SK-N-SH treated with all-trans-retinoic acid at 6 μM for 48 hours (cell line): ENCODE measurements around the gene SSBP2.
"Not testable (repeated sequence)": the region's sequence is repeated elsewhere in the genome, so short reads cannot be mapped to it uniquely, and the experiment has no call there.

ENCODE experiments used
- ATAC-seq: fragments of 200-7000 bp; cut with Tn5 transposase; 3 replicates; pipeline ENCODE4 v1.9.1; 2020; ENCODE audit warnings: mild to moderate bottlenecking, moderate library complexity
- ARNTL ChIP-seq: fragments of 450-650 bp; formaldehyde crosslinking; IDR thresholded peaks from 2 replicates; pipeline ENCODE4 v1.5.0; 2020; ENCODE audit warnings: low read depth, mild to moderate bottlenecking, moderate library complexity, borderline replicate concordance
- BACH2 ChIP-seq: fragments of 250-450 bp; sonication (Bioruptor Pico); IDR thresholded peaks from 2 replicates; pipeline ENCODE4 v1.9.0; 2021; ENCODE audit warnings: mild to moderate bottlenecking, borderline replicate concordance
- CREB5 ChIP-seq: fragments of 250-450 bp; sonication (Bioruptor Pico); IDR thresholded peaks from 2 replicates; pipeline ENCODE4 v1.5.1; 2020; ENCODE audit warnings: low read depth, mild to moderate bottlenecking, moderate library complexity
- CSDC2 ChIP-seq: fragments of 250-450 bp; sonication (Bioruptor Pico); IDR thresholded peaks from 2 replicates; pipeline ENCODE4 v1.5.0; 2020; ENCODE audit warnings: mild to moderate bottlenecking, moderate library complexity
- CSRNP3 ChIP-seq: fragments of 250-450 bp; sonication (Bioruptor Pico); IDR thresholded peaks from 2 replicates; pipeline ENCODE4 v1.5.1; 2021; ENCODE audit warnings: mild to moderate bottlenecking, moderate library complexity
- ESRRG ChIP-seq: fragments of 250-450 bp; sonication (Bioruptor Pico); IDR thresholded peaks from 2 replicates; pipeline ENCODE4 v1.6.1; 2021; ENCODE audit warnings: mild to moderate bottlenecking
- GLIS3 ChIP-seq: fragments of 250-450 bp; sonication (Bioruptor Pico); IDR thresholded peaks from 2 replicates; pipeline ENCODE4 v1.5.0; 2020; ENCODE audit warnings: mild to moderate bottlenecking, moderate library complexity
- ISL1 ChIP-seq: fragments of 250-450 bp; sonication (Bioruptor Pico); IDR thresholded peaks from 2 replicates; pipeline ENCODE4 v2.1.2; 2022; ENCODE audit warnings: mild to moderate bottlenecking, moderate library complexity
- OSR1 ChIP-seq: fragments of 250-450 bp; sonication (Bioruptor Pico); IDR thresholded peaks from 2 replicates; pipeline ENCODE4 v1.8.0; 2022; ENCODE audit warnings: moderate library complexity, mild to moderate bottlenecking, inconsistent platforms
- PATZ1 ChIP-seq: fragments of 250-450 bp; sonication (Bioruptor Pico); IDR thresholded peaks from 2 replicates; pipeline ENCODE4 v1.8.0; 2020; ENCODE audit warnings: mild to moderate bottlenecking, moderate library complexity, borderline replicate concordance
- POU6F1 ChIP-seq: fragments of 250-450 bp; sonication (Bioruptor Pico); IDR thresholded peaks from 2 replicates; pipeline ENCODE4 v1.8.0; 2021; ENCODE audit warnings: low read depth, mild to moderate bottlenecking, moderate library complexity, borderline replicate concordance
- PPARA ChIP-seq: fragments of 250-450 bp; sonication (Bioruptor Pico); IDR thresholded peaks from 2 replicates; pipeline ENCODE4 v1.5.0; 2020; ENCODE audit warnings: mild to moderate bottlenecking, borderline replicate concordance
- RARB ChIP-seq: fragments of 250-450 bp; sonication (Bioruptor Pico); IDR thresholded peaks from 2 replicates; pipeline ENCODE4 v1.8.0; 2021; ENCODE audit warnings: mild to moderate bottlenecking, moderate library complexity
- SNAI2 ChIP-seq: fragments of 250-450 bp; sonication (Bioruptor Pico); IDR thresholded peaks from 2 replicates; pipeline ENCODE4 v1.5.0; 2020; ENCODE audit warnings: mild to moderate bottlenecking, moderate library complexity
- TCF4 ChIP-seq: fragments of 250-450 bp; sonication (Bioruptor Pico); IDR thresholded peaks from 2 replicates; pipeline ENCODE4 v1.8.0; 2021; ENCODE audit warnings: mild to moderate bottlenecking, moderate library complexity, borderline replicate concordance
- ZFP30 ChIP-seq: fragments of 450-650 bp; formaldehyde crosslinking; IDR thresholded peaks from 2 replicates; pipeline ENCODE4 v1.5.0; 2022; ENCODE audit warnings: mild to moderate bottlenecking, moderate library complexity
- ZNF565 ChIP-seq: fragments of 450-650 bp; formaldehyde crosslinking; conservative IDR thresholded peaks from 2 replicates; pipeline ENCODE4 v1.5.0; 2020; ENCODE audit warnings: low read depth, mild to moderate bottlenecking, moderate library complexity
- ZNF70 ChIP-seq: fragments of 450-650 bp; formaldehyde crosslinking; IDR thresholded peaks from 2 replicates; pipeline ENCODE4 v1.5.0; 2020; ENCODE audit warnings: mild to moderate bottlenecking, moderate library complexity
- ZNF8 ChIP-seq: fragments of 450-650 bp; formaldehyde crosslinking; IDR thresholded peaks from 2 replicates; pipeline ENCODE4 v1.5.0; 2020; ENCODE audit warnings: mild to moderate bottlenecking, moderate library complexity

The SSBP2 gene

GRCh38 chr5:81506378-81506777, 244.5 kb downstream of the SSBP2 start (continued):
- TF ChIP-seq PATZ1 (CRISPR knock-in tag) (no peak), TCF4 (CRISPR knock-in tag) (no peak)

- TF ChIP-seq ZNF565 (CRISPR knock-in tag) (no peak), ZFP30 (CRISPR knock-in tag) (no peak), BACH2 (CRISPR knock-in tag) (no peak), CSRNP3 (CRISPR knock-in tag) (no peak), RARB (CRISPR knock-in tag) (no peak), CSDC2 (CRISPR knock-in tag) (no peak), CREB5 (CRISPR knock-in tag) (no peak)
- ATAC-seq = no peak
These were observed 245.2 kb downstream of the SSBP2 start for GRCh38 chr5:81505672-81506071.

- not testable (repeated sequence) for ATAC-seq
- peak; percentile 63; the same call in 1 of the 2 replicates for TF ChIP-seq ZNF8 (CRISPR knock-in tag)
These were observed 247.3 kb downstream of the SSBP2 start for GRCh38 chr5:81503602-81504001.

GRCh38 chr5:81495286-81495685, 255.6 kb downstream of the SSBP2 start:
- TF ChIP-seq ISL1 (CRISPR knock-in tag) (no peak), ARNTL (CRISPR knock-in tag) (no peak), ESRRG (CRISPR knock-in tag) (no peak), ZNF70 (CRISPR knock-in tag) (no peak)
- ATAC-seq = no peak

GRCh38 chr5:81488862-81489261, 262.0 kb downstream of the SSBP2 start:
- TF ChIP-seq CREB5 (CRISPR knock-in tag) = no peak
- no peak for TF ChIP-seq ZNF70 (CRISPR knock-in tag)
- TF ChIP-seq ESRRG (CRISPR knock-in tag) = no peak
- no peak for TF ChIP-seq BACH2 (CRISPR knock-in tag)
- TF ChIP-seq ZNF8 (CRISPR knock-in tag) = no peak
- no peak for TF ChIP-seq ZNF565 (CRISPR knock-in tag)
- TF ChIP-seq PPARA (CRISPR knock-in tag) = no peak
- no peak for TF ChIP-seq RARB (CRISPR knock-in tag)
- TF ChIP-seq CSRNP3 (CRISPR knock-in tag) = no peak
- ATAC-seq = no peak

- ATAC-seq = peak; percentile 27; the same call in 1 of the 3 replicates
- TF ChIP-seq ISL1 (CRISPR knock-in tag) = no peak
- no peak for TF ChIP-seq PATZ1 (CRISPR knock-in tag)
- no peak for TF ChIP-seq POU6F1 (CRISPR knock-in tag)
- no peak for TF ChIP-seq CSDC2 (CRISPR knock-in tag)
- no peak for TF ChIP-seq ESRRG (CRISPR knock-in tag)
- no peak for TF ChIP-seq ZFP30 (CRISPR knock-in tag)
- TF ChIP-seq SNAI2 (CRISPR knock-in tag) = no peak
- no peak for TF ChIP-seq RARB (CRISPR knock-in tag)
- TF ChIP-seq ZNF70 (CRISPR knock-in tag) = no peak
- TF ChIP-seq ZNF565 (CRISPR knock-in tag) = no peak
- TF ChIP-seq TCF4 (CRISPR knock-in tag) = no peak
- no peak for TF ChIP-seq GLIS3 (CRISPR knock-in tag)
- no peak for TF ChIP-seq PPARA (CRISPR knock-in tag)
- no peak for TF ChIP-seq OSR1 (CRISPR knock-in tag)
- no peak for TF ChIP-seq ZNF8 (CRISPR knock-in tag)
- TF ChIP-seq BACH2 (CRISPR knock-in tag) = no peak
These were observed 264.2 kb downstream of the SSBP2 start for GRCh38 chr5:81486711-81487110.
